Prostate gland (tissue), 2 donors: Measurements from ENCODE around the gene PIAS1.
"Not testable (repeated sequence)": the region's sequence is repeated elsewhere in the genome, so short reads cannot be mapped to it uniquely, and the experiment has no call there.

Experiments used
- POLR2AphosphoS5 ChIP-seq: sonication (generic); formaldehyde crosslinking; IDR thresholded peaks from one replicate; pipeline ENCODE4 v1.6.1; 2017; ENCODE audit warnings: antibody characterized with exemption
- TF ChIP-seq, protein P1 (sequence below), 4 experiments: fragments of 200-600 bp in 2 of 4; fragments of 450-650 bp in 2 of 4; sonication (generic) in 2 of 4; IDR thresholded peaks; 1 replicate in 3 of 4; 2 replicates in 1 of 4; pipeline ENCODE4 v1.5.1; 2016 to 2019; ENCODE audit warnings: antibody characterized with exemption in 4 of 4, mild to moderate bottlenecking in 2 of 4, moderate library complexity in 2 of 4

DNA sequence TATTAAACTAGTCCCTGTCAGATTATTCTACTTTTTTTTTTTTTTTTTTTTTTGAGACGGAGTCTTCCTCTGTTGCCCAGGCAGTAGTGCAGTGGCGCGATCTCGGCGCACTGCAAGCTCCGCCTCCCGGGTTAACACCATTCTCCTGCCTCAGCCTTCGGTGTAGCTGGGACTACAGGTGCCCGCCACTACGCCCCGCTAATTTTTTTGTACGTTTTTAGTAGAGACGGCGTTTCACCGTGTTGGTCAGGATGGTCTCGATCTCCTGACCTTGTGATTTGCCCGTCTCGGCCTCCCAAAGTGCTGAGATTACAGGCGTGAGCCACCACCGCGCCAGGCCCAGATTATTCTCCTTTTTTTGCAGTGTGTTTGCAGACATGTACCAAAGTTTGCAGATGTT, 4.9 kb downstream of the PIAS1 start:
- TF ChIP-seq, protein P1, sequence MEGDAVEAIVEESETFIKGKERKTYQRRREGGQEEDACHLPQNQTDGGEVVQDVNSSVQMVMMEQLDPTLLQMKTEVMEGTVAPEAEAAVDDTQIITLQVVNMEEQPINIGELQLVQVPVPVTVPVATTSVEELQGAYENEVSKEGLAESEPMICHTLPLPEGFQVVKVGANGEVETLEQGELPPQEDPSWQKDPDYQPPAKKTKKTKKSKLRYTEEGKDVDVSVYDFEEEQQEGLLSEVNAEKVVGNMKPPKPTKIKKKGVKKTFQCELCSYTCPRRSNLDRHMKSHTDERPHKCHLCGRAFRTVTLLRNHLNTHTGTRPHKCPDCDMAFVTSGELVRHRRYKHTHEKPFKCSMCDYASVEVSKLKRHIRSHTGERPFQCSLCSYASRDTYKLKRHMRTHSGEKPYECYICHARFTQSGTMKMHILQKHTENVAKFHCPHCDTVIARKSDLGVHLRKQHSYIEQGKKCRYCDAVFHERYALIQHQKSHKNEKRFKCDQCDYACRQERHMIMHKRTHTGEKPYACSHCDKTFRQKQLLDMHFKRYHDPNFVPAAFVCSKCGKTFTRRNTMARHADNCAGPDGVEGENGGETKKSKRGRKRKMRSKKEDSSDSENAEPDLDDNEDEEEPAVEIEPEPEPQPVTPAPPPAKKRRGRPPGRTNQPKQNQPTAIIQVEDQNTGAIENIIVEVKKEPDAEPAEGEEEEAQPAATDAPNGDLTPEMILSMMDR (IDR thresholded peaks at IDR 0.05) = not testable (repeated sequence)
- not testable (repeated sequence) for TF ChIP-seq POLR2AphosphoS5
